Measurements from ENCODE around the gene SPC24. TPM values are rescaled to one million over a fixed set of nuclear protein-coding genes. Genes with fewer than 3 reads are reported as not detected.

Gene SPC24
- polyA plus RNA-seq, 1 of the 3 experiments (the other 2 are of a cell fraction): 18.9 TPM

GRCh38 chr19:11198175-11198534 lies 42.6 kb upstream of the SPC24 start:
- Histone ChIP-seq H3K36me3 (replicated peaks in 1 of 2; ENCODE audit: control insufficient read depth in 1 of 2, insufficient read depth in 2 of 2, low read length in 1 of 2) (peaks cover 8 to 17% of the 10 kb centered on the region in 2 experiments), H3K27ac (ENCODE audit: low read depth in 2 of 2, low read length in 1 of 2) (peak overlapping the region; percentile 57 to 89), H3K27me3 (ENCODE audit: insufficient read depth) (no peaks in the 10 kb centered on the region), H3K79me2 (ENCODE audit: insufficient read depth) (peaks cover 41% of the 10 kb centered on the region), H3F3A (replicated peaks; ENCODE audit: insufficient read depth) (peaks cover 6% of the 10 kb centered on the region), H3K4me3 (ENCODE audit: low read depth in 2 of 2, low read length in 1 of 2) (peak overlapping the region in 1 of 2 experiments; percentile 80; a peak in 2 of 4 replicates), H2AFZ (ENCODE audit: low read depth) (0 out of 2 replicates have a peak overlapping the region, but pooled peaks have one; percentile 68), H3K4me2 (peak overlapping the region; percentile 95; the same call in 1 of the 2 replicates), H3K9ac (0 out of 2 replicates have a peak overlapping the region, but pooled peaks have one; percentile 91), H3K9me2 (no peaks in the 10 kb centered on the region), H3K4me1 (ENCODE audit: control insufficient read depth in 1 of 2, insufficient read depth in 2 of 2, low read depth in 1 of 2, low read length in 1 of 2) (peaks cover 8 to 16% of the 10 kb centered on the region in 2 experiments; a peak in 3 of 4 replicates), H4K20me1 (ENCODE audit: insufficient read depth) (peaks cover 15% of the 10 kb centered on the region; the same call in 1 of the 2 replicates), H3K9me3 (no peaks in the 10 kb centered on the region)
- 88% methylated on average over 7 of the region's 7 CpGs for WGBS (ENCODE audit: low lambda C conversion rate)
- DNase-seq: no peak
- ChIA-PET CTCF (interaction anchor here (0.6 to 2.2 kb wide), 6 partner anchors 9 to 256 kb away, joined by 3 to 18 read pairs (median 4); no protein-coding TSS in a partner anchor), POLR2A (interaction anchor here (0.6 to 1.0 kb wide), 2 partner anchors 16 to 60 kb away, joined by 4 read pairs; no protein-coding TSS in a partner anchor)
- no peak for TF ChIP-seq FOXM1 (IDR thresholded peaks at IDR 0.05; ENCODE audit: low read depth)
- no peak for TF ChIP-seq EP300 (IDR thresholded peaks at IDR 0.05; ENCODE audit: borderline replicate concordance in 1 of 2, low read depth in 1 of 2, low read length in 1 of 2)
- no peak for TF ChIP-seq JUND (IDR thresholded peaks at IDR 0.05)
- no peak for TF ChIP-seq POLR2AphosphoS5 (IDR thresholded peaks at IDR 0.05; ENCODE audit: low read depth, low read length)
- no peak for TF ChIP-seq IRF3 (IDR thresholded peaks at IDR 0.05; ENCODE audit: low read depth, low read length)
- no peak for TF ChIP-seq RFX5 (IDR thresholded peaks at IDR 0.05; ENCODE audit: low read length)
- no peak for TF ChIP-seq RCOR1 (IDR thresholded peaks at IDR 0.05; ENCODE audit: low read length)
- TF ChIP-seq MAX (IDR thresholded peaks at IDR 0.05; ENCODE audit: low read depth): no peak
- no peak for TF ChIP-seq MXI1 (IDR thresholded peaks at IDR 0.05; ENCODE audit: low read depth, low read length)
- TF ChIP-seq USF1 (IDR thresholded peaks at IDR 0.05; ENCODE audit: borderline replicate concordance, low read depth): no peak
- TF ChIP-seq ZBTB33 (IDR thresholded peaks at IDR 0.05; ENCODE audit: borderline replicate concordance, low read depth): no peak
- no peak for TF ChIP-seq YY1 (IDR thresholded peaks at IDR 0.05; ENCODE audit: low read depth)
- no peak for TF ChIP-seq TCF12 (IDR thresholded peaks at IDR 0.05)
- no peak for TF ChIP-seq EZH2phosphoT487 (IDR thresholded peaks at IDR 0.05; ENCODE audit: borderline replicate concordance, low read depth)
